HG02588 (cell line): ENCODE results near the gene COL9A3.

ENCODE experiments used
- ATAC-seq: cut with Tn5 transposase; IDR thresholded peaks from one replicate; pipeline ENCODE4 v1.9.1; 2021; ENCODE audit warnings: mild to moderate bottlenecking, moderate library complexity; ENCODE audit not compliant: unreplicated experiment

COL9A3 gene

DNA sequence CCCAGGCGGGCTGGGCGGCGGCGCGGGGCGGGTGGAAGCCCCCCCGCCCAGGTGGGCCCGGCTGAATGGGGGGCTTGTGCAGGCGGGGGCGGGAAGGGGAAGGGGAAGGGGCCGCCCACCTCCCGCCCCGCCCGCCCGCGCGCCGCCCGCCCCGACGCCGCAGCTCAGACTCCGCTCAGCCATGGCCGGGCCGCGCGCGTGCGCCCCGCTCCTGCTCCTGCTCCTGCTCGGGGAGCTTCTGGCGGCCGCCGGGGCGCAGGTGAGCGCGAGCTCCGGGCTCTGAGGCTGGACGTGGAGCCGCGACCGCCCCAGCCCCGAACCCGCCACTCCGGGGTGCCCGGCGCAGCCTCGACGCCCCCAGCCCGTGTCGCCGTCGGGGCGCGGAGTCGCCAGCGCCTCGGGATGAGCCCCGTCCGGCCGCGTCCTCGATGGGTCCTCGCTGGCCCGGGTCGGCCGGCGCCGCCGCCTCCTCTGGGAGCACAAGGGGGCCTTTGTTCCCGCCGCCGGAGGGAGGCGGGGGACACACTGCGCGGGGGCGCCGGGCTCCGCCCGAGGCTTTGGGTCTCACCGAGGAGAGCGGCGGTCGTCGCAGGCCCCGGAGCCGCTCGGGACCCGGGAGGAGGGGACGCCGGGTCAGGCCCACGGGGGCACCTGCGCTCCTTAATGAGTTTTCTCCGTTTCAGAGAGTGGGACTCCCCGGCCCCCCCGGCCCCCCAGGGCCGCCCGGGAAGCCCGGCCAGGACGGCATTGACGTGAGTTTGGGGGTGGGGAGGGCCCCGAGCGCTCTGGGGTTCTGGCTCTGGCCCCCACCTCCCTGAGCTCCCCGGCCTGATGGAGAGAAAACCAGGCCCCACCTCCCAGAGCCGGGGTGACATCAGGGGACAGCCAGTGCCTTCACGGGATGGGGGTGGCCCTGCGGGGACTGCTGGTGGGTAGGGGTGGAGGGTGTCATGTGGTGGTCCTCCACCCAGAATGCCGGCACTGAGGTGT lies at the start of gene COL9A3:
Gene COL9A3 (plus strand): TSS at position 167 of the 990 bp plus-strand sequence. CDS start 15 bp downstream, at position 182.
- ATAC-seq: no peak

DNA sequence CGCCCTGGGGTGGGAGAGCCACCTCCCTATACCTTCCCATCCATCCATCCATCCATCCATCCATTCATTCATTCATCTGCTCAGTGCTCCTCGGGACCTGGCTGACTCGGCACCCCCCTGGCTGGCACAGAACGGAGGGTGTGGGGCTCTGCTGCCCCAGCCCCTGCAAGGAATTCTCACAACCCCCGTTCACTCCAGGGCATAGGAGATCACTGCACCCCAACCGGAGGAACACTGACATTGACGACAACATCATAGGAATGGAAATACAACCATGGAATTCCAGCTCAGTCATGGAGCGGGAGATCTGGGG lies 48.7 kb upstream of the COL9A3 start:
- no peak for ATAC-seq

DNA sequence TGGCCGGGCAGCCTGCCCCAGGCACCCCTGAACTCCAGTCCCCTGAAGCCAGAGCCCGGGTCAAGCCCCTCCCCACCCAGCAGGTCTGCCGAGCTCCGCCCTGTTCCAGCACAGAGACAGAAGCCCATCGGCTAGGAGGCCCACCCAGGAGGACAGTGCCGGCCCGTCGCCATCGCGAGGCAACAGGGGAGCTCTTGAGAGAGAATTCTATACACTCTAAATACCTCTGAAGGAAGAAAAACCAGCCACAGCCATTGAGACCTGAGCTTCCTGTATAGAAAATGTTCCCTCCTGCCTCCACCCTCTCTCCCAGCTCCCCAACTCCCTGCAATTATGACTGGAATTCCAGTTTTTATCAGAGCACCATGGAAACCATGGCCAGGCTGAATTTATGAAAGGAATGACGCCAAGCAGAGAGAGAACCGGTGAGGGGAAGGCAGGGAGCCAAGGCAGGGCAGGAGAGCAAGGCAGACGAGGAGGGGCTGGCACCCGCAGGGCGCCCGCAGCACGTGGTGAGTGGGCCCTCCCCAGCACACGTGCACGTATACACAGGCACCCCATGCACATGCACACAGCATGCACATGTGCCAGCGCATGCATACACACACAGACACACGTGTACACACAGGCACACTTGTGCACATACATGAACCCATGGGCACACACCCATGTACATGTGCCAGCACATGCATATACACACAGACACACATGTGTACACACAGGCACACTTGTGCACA lies 48.1 kb upstream of the COL9A3 start:
- ATAC-seq: no peak

- no peak for ATAC-seq
Observed at GRCh38 chr20:62769346-62770071, 47.3 kb upstream of the COL9A3 start.

DNA sequence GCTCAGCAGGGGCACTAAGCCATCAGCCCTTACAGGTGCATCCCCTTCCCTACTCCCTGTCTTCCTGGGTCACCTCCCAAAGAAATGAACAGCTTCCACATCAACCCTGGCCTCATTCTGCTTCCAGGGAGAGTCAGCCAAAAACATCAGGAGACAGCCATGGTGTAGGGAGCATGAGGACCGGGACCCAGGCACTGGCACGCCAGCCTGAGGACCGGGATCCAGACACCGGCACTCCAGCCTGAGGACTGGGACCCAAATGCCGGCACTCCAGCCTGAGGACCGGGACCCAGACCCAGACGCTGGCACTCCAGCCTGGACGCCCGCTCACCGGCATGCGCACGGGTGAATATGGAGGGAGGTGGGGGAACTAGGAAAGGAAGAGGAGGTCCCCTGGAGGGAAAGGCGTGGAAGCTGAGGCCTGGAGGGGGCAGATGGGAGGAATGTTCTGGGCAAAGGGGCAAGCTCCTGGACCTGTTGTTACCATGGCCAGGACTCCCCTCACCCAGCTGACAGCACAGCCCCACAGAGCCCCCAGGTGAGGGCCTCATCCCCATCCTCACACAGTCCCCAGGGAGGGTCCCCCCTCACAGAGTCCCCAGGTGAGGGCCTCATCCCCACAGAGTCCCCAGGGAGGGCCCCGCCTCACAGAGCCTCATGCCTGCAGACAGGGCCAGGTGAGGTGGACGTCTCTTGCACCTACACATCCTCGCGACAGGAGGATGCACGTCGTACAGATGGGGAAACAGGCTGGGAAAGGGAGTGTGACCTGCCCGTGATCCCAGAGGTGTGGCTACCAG lies 46.5 kb upstream of the COL9A3 start:
- ATAC-seq: no peak

DNA sequence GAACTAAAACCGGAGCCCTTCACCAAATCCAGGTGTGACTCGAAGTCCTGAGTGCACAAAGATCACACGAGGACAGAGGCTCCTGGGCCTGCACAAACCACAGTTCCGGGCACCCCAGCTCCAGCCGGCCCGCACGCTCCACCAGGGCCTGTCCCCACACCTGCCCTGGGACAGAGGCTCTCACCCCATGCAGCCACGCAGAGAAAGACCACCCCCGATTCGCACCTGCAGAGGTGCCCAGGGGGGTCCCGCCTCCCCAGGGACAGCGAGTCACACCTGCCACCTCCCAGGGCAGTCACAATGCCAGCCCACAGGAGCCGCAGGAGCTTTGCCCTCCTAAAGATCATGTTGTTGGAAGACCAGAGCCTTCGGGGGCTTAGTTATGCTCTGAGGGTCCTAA lies 45.9 kb upstream of the COL9A3 start:
- no peak for ATAC-seq

- ATAC-seq: no peak
Observed at GRCh38 chr20:62771396-62772102, 45.3 kb upstream of the COL9A3 start.

DNA sequence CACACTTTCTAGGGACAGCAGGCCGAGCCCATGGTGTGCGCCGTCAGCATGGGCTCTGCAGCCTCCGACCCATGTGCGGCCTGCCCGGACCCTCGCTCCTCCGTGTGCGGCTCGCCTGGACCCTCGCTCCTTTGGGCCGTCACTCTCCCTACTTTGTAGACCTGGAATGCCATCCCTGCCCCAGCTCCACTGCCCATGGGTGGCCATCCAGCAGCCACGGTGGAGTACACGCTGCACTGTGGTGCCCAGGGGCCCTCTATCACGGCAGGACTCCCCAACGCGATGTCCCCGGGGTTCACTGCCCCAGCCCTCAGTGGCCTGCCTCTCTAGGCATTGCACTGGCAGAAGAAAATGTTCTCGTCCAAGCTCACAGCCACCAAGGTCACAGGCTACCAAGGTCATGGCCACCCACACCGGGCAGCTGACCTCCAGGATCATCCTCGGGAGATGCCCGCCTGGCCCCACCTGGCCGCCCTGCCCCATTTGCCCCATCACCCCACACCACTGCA lies 44.7 kb upstream of the COL9A3 start:
- ATAC-seq: no peak

- ATAC-seq: no peak
Observed at GRCh38 chr20:62772619-62772989, 44.2 kb upstream of the COL9A3 start.

- ATAC-seq: no peak
Observed at GRCh38 chr20:62772990-62773844, 43.6 kb upstream of the COL9A3 start.

DNA sequence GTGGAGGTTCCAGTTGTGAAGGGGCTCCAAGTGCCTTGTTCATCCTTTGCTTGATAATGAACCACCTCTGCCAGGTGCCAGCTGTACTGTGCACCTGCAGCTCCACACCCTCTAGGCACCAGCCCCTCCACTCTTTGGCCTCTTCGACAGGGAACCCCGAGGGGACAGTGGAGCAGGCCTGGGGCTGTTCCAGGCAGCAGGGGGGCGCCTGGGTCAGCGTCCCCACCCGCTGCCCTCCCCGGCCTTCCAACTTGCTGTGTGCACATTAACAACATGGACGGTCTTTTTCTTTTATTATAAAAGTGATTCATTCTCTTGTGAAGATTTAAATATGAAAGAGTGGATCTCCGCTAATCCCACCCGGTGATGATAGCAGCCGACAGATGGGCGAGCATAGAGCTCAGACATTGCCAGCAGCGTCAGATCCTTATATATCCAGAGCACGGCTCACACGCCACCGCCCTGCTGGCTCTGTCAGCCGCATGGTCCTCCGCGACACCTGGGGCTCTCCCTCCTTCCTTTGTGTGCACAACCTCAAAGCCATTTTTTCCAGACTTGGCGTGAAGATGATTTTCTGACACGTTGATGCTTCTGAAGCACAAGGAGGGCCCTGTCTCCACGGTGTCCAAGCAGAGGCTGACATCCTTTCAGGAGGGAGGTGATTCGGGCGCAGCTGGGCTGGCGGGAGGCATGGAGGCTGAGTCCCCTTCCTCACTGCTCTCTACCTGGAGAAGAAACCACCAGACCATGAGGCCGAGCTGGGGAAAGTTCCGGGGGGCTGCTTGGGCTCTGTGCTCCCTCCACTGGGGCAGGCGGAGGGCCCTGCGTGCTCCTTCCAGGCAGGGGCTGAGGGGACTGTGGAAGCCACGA lies 42.8 kb upstream of the COL9A3 start:
- ATAC-seq: no peak

GRCh38 chr20:62774762-62775161 lies 42.1 kb upstream of the COL9A3 start:
- no peak for ATAC-seq

DNA sequence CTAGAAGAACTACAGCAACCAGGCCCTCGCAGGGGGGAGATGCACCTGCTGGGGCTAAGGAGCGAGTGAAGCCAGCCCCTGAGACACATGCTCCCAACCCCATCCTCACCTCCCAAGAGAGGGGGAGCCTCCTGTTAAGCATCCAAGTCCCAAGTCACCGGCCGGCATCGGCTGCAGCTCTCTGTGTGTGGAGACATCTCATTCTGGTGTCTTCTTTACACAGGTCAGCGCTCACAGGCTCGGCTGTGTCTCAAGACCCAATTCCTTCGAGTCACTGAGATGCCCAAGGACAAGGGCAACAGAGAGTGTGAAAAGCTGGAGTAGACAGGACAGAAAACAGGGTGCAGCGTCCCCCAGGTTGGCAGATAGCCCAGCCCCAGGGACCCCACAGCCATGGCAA lies 41.6 kb upstream of the COL9A3 start:
- no peak for ATAC-seq

DNA sequence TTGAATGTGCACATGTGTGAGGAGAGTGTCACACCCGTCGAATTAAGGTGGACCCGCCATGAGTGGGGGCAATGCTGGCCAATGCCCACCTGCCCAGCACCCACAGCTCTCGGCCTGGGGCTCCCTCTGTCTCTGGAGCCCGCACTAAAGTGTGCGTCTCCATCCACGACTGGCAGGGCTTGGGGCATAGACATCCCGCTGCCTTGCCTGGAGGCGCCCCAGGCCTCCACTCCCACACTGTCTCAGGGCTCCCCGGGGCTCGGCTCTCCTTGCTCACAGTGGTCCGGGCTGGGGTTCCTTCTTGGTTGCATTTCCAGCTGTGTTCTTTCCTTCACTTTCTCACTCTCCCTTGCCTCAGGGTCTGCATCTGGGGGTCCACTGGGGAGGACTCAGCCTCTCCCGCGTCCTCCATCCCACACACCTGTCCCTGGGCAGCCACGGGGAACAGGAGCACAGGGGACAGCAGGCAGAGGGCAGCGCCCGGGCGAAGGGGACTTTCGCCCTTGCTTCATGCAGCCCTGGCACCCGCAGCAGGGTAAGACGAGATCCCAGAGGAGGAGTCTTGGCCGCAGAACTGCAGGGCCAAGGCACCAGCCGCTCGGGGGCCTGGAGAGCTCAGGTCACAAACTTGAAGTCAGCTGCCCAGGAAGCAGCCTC lies 40.7 kb upstream of the COL9A3 start:
- no peak for ATAC-seq

- ATAC-seq: no peak
Observed at GRCh38 chr20:62776692-62777527, 39.9 kb upstream of the COL9A3 start.

DNA sequence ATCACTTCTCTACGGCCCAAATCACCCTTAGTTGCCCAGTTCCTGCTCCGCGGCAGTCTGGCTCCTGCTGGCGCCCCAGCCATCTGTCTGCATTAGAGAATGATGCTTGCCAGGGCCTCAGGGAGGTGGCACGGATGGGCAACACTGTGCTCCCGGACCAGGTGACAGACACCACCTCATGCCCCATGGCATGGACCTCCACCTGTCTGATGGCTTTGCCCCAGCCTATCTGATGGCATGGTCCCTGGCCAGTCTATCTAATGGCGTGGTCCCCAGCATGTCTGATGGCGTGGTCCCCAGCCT lies 39.4 kb upstream of the COL9A3 start:
- no peak for ATAC-seq

- ATAC-seq: no peak
Observed at GRCh38 chr20:62778058-62778457, 38.8 kb upstream of the COL9A3 start.
